ENCODE results near the gene FBLN2. TPM values are rescaled to one million over a fixed set of nuclear protein-coding genes. Genes with fewer than 3 reads are reported as not detected.
A peak's percentile ranks its signal among the peaks of the same experiment; 100 is the strongest.

Gene FBLN2
- total and polyA plus RNA-seq, 2 of the 4 experiments (the other 2 are of a cell fraction), result 11.8 to 60.8 TPM

DNA sequence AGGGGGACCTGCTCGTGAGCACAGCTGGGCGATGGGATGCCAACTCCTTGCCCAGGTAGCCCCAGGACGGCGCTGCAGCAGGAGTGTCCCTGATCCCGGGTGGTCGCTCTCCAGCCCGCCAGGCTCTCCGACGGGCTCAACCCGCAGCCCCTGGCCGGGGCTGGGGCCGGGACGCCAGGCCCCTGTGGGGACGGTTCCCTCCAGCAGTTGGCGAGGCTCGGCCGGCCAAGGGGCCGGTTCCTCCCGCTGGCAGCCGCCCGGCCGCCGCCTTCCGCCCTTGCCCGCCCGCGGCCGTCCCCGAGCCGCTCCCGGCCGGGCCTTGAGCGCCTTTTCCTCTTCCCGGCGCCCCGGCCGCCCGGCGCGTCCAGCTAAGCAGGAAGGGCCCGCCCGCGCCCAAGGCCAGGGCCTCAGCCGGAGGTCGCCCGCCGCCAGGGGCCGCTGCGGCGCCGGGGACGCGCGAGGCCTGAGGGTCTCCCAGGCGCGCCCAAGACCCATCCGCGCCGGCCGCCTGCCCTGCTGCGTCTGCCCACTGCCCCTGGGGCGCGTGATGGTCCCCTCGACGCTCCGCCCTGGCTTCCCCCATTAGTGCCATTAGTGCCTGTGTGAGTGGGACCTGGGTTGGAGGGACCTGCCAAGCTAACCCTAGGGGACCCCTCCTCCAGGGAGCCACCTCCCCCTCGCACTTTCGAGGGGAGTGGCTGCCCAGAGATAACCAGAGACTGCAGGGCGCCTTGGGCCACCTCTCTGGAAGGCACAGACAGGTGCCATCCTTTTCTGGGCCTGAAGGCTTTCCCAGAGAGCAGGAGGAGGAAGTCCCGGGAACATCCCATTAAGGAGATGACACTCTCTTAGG, 106.4 kb downstream of the FBLN2 start:
- Histone ChIP-seq H3K9me3 (ENCODE audit: control insufficient read depth, insufficient read depth, low read length) (no peaks in the 10 kb centered on the region), H3K23ac (ENCODE audit: low read depth, low read length) (no peak overlapping the region), H2AK9ac (replicated peaks; ENCODE audit: low read depth, low read length, poor library complexity) (peak overlapping the region; percentile 65), H3K9ac (ENCODE audit: low read depth, low read length) (no peak overlapping the region), H3K14ac (replicated peaks; ENCODE audit: low read depth, low read length) (no peak overlapping the region), H3K18ac (ENCODE audit: low read depth, low read length) (no peak overlapping the region), H3K9me1 (ENCODE audit: insufficient read depth, low read length) (0 out of 2 replicates have a peak, but pooled peaks cover 2% of the 10 kb centered on the region), H3K36me3 (ENCODE audit: control insufficient read depth, insufficient read depth, low read length) (no peaks in the 10 kb centered on the region), H3K27me3 (ENCODE audit: control insufficient read depth, insufficient read depth, low read length) (peaks cover 6% of the 10 kb centered on the region; the same call in 1 of the 2 replicates), H4K91ac (ENCODE audit: insufficient read depth, low read depth, low read length) (no peak overlapping the region), H4K20me1 (ENCODE audit: insufficient read depth, low read length) (0 out of 2 replicates have a peak, but pooled peaks cover under 1% of the 10 kb centered on the region), H2BK15ac (ENCODE audit: low read depth, low read length) (no peak overlapping the region), H2AFZ (replicated peaks; ENCODE audit: low read length, poor library complexity) (peak overlapping the region; percentile 82), H2AK5ac (ENCODE audit: low read depth, low read length) (no peak overlapping the region), H2BK20ac (ENCODE audit: low read depth, low read length) (no peak overlapping the region), H3K56ac (ENCODE audit: extremely low read depth, insufficient read depth, low read length) (no peak overlapping the region), H3K4ac (ENCODE audit: low read depth, low read length) (no peak overlapping the region), H3K79me1 (ENCODE audit: low read depth in 1 of 2, low read length in 2 of 2) (no peaks in the 10 kb centered on the region), H4K8ac (ENCODE audit: low read depth in 2 of 2, low read length in 2 of 2) (0 out of 4 replicates have a peak overlapping the region, but pooled peaks of 1 of the 2 experiments have one; percentile 10), H4K5ac (ENCODE audit: low read depth, low read length) (no peak overlapping the region), H2BK120ac (ENCODE audit: low read depth, low read length) (no peak overlapping the region), H2BK5ac (ENCODE audit: low read depth, low read length, poor library complexity, severe bottlenecking) (no peak overlapping the region), H3K4me3 (ENCODE audit: insufficient read depth, low read depth, low read length) (no peak overlapping the region), H3K4me2 (ENCODE audit: low read depth, low read length) (no peak overlapping the region), H3K4me1 (ENCODE audit: control insufficient read depth, insufficient read depth, low read length) (no peaks in the 10 kb centered on the region), H3K27ac (ENCODE audit: insufficient read depth, low read length) (no peak overlapping the region)
- dilution Hi-C loops (cut with HindIII; ENCODE audit: low sequenced_read_pairs, unreplicated experiment) (no loop called here), in situ Hi-C loops (cut with MboI; ENCODE audit: low sequenced_read_pairs) (no loop called here), intact Hi-C loops (cut with micrococcal nuclease) (loop anchor here (5.0 kb wide), 4 partner anchors 467 to 1267 kb away; partner anchors contain the start of gene CHCHD4)
- CTCF ChIA-PET, result interaction anchor here (0.5 to 1.3 kb wide), 4 partner anchors 157 to 187 kb away, joined by 3 to 5 read pairs (median 3); no protein-coding TSS in a partner anchor
- POLR2A ChIA-PET (ENCODE audit: unreplicated experiment), result no interaction called here
- DNase-seq (peak; percentile 18), ATAC-seq (ENCODE audit: low read depth) (peak; percentile 67)
- 20% methylated on average over 17 of the region's 70 CpGs; no CpG with 5 or more reads in 1 of the 2 experiments for WGBS, 2 experiments (ENCODE audit: extremely low coverage in 2 of 2, insufficient read length in 1 of 2)
- TF ChIP-seq, protein P1, sequence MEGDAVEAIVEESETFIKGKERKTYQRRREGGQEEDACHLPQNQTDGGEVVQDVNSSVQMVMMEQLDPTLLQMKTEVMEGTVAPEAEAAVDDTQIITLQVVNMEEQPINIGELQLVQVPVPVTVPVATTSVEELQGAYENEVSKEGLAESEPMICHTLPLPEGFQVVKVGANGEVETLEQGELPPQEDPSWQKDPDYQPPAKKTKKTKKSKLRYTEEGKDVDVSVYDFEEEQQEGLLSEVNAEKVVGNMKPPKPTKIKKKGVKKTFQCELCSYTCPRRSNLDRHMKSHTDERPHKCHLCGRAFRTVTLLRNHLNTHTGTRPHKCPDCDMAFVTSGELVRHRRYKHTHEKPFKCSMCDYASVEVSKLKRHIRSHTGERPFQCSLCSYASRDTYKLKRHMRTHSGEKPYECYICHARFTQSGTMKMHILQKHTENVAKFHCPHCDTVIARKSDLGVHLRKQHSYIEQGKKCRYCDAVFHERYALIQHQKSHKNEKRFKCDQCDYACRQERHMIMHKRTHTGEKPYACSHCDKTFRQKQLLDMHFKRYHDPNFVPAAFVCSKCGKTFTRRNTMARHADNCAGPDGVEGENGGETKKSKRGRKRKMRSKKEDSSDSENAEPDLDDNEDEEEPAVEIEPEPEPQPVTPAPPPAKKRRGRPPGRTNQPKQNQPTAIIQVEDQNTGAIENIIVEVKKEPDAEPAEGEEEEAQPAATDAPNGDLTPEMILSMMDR (conservative IDR thresholded peaks at IDR 0.05; ENCODE audit: low read depth, low read length), result peak; percentile 57
- TF ChIP-seq POLR2A (IDR thresholded peaks at IDR 0.05; ENCODE audit: low read depth, low read length) (no peak), CEBPB (IDR thresholded peaks at IDR 0.05; ENCODE audit: low read depth, low read length) (no peak), MAFK (IDR thresholded peaks at IDR 0.05; ENCODE audit: low read depth, low read length) (no peak), NFE2L2 (IDR thresholded peaks at IDR 0.05; ENCODE audit: low read depth, low read length) (no peak), MAZ (IDR thresholded peaks at IDR 0.05; ENCODE audit: borderline replicate concordance, low read depth, low read length) (no peak)
- TF ChIP-seq, protein P2, sequence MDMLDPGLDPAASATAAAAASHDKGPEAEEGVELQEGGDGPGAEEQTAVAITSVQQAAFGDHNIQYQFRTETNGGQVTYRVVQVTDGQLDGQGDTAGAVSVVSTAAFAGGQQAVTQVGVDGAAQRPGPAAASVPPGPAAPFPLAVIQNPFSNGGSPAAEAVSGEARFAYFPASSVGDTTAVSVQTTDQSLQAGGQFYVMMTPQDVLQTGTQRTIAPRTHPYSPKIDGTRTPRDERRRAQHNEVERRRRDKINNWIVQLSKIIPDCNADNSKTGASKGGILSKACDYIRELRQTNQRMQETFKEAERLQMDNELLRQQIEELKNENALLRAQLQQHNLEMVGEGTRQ (IDR thresholded peaks at IDR 0.05; ENCODE audit: low read depth, low read length), result no peak
- no TSS peak for BruUV-seq (replicated peaks)

Data from IMR-90 (cell line).